Naive thymus-derived CD4-positive, alpha-beta T cell (primary cell): ENCODE measurements around the gene ARHGAP6. TPM values are rescaled to one million over a fixed set of nuclear protein-coding genes. Genes with fewer than 3 reads are reported as not detected.

Source experiments
- ATAC-seq: fragments of 150-1000 bp; cut with Tn5 transposase; 2 replicates; pipeline ENCODE4 v1.10.0; 2021; ENCODE audit warnings: mild to moderate bottlenecking, moderate library complexity
- CTCF ChIA-PET: fragments of 350-600 bp; sonication (Branson Sonifier 250); formaldehyde crosslinking; loops from one replicate; lab custom pipeline; 2021; ENCODE audit warnings: antibody characterized with exemption; lab: Charles Lee
- POLR2A ChIA-PET: fragments of 350-600 bp; sonication (Branson Sonifier 250); formaldehyde crosslinking; loops from one replicate; lab custom pipeline; 2021; ENCODE audit warnings: antibody characterized with exemption, inconsistent platforms; lab: Charles Lee
- DNase-seq, 9 donors: peaks; one replicate each; pipeline versions ENCODE4 v3.0.0 to v3.0.0-alpha.2; 2020 to 2022; ENCODE audit warnings: mixed read lengths in 1 of 9
- H3K27ac ChIP-seq: one replicate; pipeline ENCODE4 v1.7.0; 2013; ENCODE audit warnings: mild to moderate bottlenecking, low read depth, low read length, moderate library complexity
- H3K27me3 ChIP-seq, 2 donors: one replicate each; pipeline ENCODE4 v1.7.0; 2013; ENCODE audit warnings: low read length in 2 of 2, mild to moderate bottlenecking in 2 of 2, moderate library complexity in 2 of 2; ENCODE audit not compliant: control insufficient read depth in 2 of 2, insufficient read depth in 2 of 2
- H3K36me3 ChIP-seq, 3 experiments: 1 replicate in 2 of 3; 2 replicates in 1 of 3; pipeline ENCODE4 v1.7.0; 2013; ENCODE audit warnings: low read length in 3 of 3, mild to moderate bottlenecking in 3 of 3, moderate library complexity in 1 of 3; ENCODE audit not compliant: insufficient read depth in 3 of 3, control insufficient read depth in 2 of 3
- H3K4me1 ChIP-seq, 2 donors: one replicate each; pipeline ENCODE4 v1.7.0; 2013; ENCODE audit warnings: low read length in 2 of 2, mild to moderate bottlenecking in 2 of 2, moderate library complexity in 1 of 2; ENCODE audit not compliant: control insufficient read depth in 2 of 2, insufficient read depth in 2 of 2
- H3K4me3 ChIP-seq: 2 replicates; pipeline ENCODE4 v1.7.0; 2013; ENCODE audit warnings: mild to moderate bottlenecking, low read length
- H3K9me3 ChIP-seq, 3 experiments: 1 replicate in 2 of 3; 2 replicates in 1 of 3; pipeline ENCODE4 v1.7.0; 2013; ENCODE audit warnings: low read length in 3 of 3; ENCODE audit not compliant: control insufficient read depth in 2 of 3
- H3K27ac Mint-ChIP-seq, 9 donors: one replicate each; pipeline ENCODE4 v1.8.0; 2020 to 2022; ENCODE audit warnings: mixed read lengths in 9 of 9, mild to moderate bottlenecking in 8 of 9, moderate library complexity in 5 of 9, inconsistent platforms in 2 of 9
- H3K27me3 Mint-ChIP-seq, 5 donors: one replicate each; pipeline ENCODE4 v1.8.0; 2021 to 2022; ENCODE audit warnings: mixed read lengths in 5 of 5, mild to moderate bottlenecking in 1 of 5
- H3K36me3 Mint-ChIP-seq, 5 donors: one replicate each; pipeline ENCODE4 v1.8.0; 2020 to 2022; ENCODE audit warnings: mixed read lengths in 5 of 5, mild to moderate bottlenecking in 3 of 5, inconsistent platforms in 1 of 5
- H3K4me1 Mint-ChIP-seq, 7 donors: one replicate each; pipeline ENCODE4 v1.8.0; 2020 to 2022; ENCODE audit warnings: mixed read lengths in 7 of 7, mild to moderate bottlenecking in 3 of 7, inconsistent platforms in 1 of 7
- H3K4me3 Mint-ChIP-seq, 10 donors: one replicate each; pipeline ENCODE4 v1.8.0; 2020 to 2022; ENCODE audit warnings: mild to moderate bottlenecking in 10 of 10, mixed read lengths in 10 of 10, moderate library complexity in 6 of 10, inconsistent platforms in 2 of 10
- H3K9me3 Mint-ChIP-seq, 11 donors: one replicate each; pipeline ENCODE4 v1.8.0; 2020 to 2022; ENCODE audit warnings: mixed read lengths in 11 of 11, mild to moderate bottlenecking in 4 of 11, inconsistent platforms in 1 of 11, moderate library complexity in 1 of 11
- intact Hi-C, 2 donors: fragments of 100-400 bp; cut with micrococcal nuclease; formaldehyde crosslinking; loops; one replicate each; pipeline ENCODE4 v1.15.1; 2023
- polyA plus RNA-seq, 2 donors: library from polyadenylated mRNA; unstranded; fragments of 300-500 nt; fragmentation: Illumina TruSeq; gene quantifications; one replicate each; pipeline ENCODE4 v1.2.3, GENCODE V29; 2021
- total RNA-seq, 6 experiments: library from RNA in 5 of 6; stranded (reverse) in 5 of 6; gene quantifications; 1 replicate in 5 of 6; 2 replicates in 1 of 6; pipeline ENCODE4 v1.2.3 and lab custom pipeline; 2021 to 2026

The ARHGAP6 gene
- total and polyA plus RNA-seq, 7 experiments from 2014 or later: 0.11 to 0.83 TPM; not detected in 5

GRCh38 chrX:11180571-11180970 is 485.1 kb downstream of the ARHGAP6 start:
- H3K4me1 ChIP-seq: no peaks in the 10 kb centered on the region
- H3K27ac Mint-ChIP-seq: no peak overlapping the region
- no peak overlapping the region for H3K27ac ChIP-seq
- H3K36me3 ChIP-seq: no peaks in the 10 kb centered on the region
- H3K27me3 ChIP-seq: no peaks in the 10 kb centered on the region
- DNase-seq (no peak), ATAC-seq (no peak)
- no peak overlapping the region for H3K4me3 Mint-ChIP-seq
- intact Hi-C loops: no loop called here
- H3K4me1 Mint-ChIP-seq: no peaks in the 10 kb centered on the region
- no peak overlapping the region for H3K4me3 ChIP-seq
- H3K27me3 Mint-ChIP-seq: peaks cover 0 to 12% (median 0%) of the 10 kb centered on the region in 5 donors
- POLR2A ChIA-PET: no interaction called here
- CTCF ChIA-PET: no interaction called here
- H3K9me3 ChIP-seq: no peaks in the 10 kb centered on the region
- no peaks in the 10 kb centered on the region for H3K36me3 Mint-ChIP-seq
- H3K9me3 Mint-ChIP-seq: no peaks in the 10 kb centered on the region

- H3K27me3 ChIP-seq: no peaks in the 10 kb centered on the region
- Mint-ChIP-seq H3K27ac (no peak overlapping the region), H3K4me1 (no peaks in the 10 kb centered on the region), H3K4me3 (no peak overlapping the region), H3K27me3 (peaks cover 0 to 20% (median 9%) of the 10 kb centered on the region in 5 donors), H3K9me3 (no peaks in the 10 kb centered on the region), H3K36me3 (no peaks in the 10 kb centered on the region)
- ChIA-PET POLR2A (no interaction called here), CTCF (no interaction called here)
- no peak overlapping the region for H3K27ac ChIP-seq
- intact Hi-C loops: no loop called here
- no peak for ATAC-seq
- H3K9me3 ChIP-seq: no peaks in the 10 kb centered on the region
- H3K4me1 ChIP-seq: no peaks in the 10 kb centered on the region
- H3K36me3 ChIP-seq: no peaks in the 10 kb centered on the region
- no peak for DNase-seq
- no peak overlapping the region for H3K4me3 ChIP-seq
Measured at GRCh38 chrX:11172415-11172814, 493.3 kb downstream of the ARHGAP6 start.

DNA sequence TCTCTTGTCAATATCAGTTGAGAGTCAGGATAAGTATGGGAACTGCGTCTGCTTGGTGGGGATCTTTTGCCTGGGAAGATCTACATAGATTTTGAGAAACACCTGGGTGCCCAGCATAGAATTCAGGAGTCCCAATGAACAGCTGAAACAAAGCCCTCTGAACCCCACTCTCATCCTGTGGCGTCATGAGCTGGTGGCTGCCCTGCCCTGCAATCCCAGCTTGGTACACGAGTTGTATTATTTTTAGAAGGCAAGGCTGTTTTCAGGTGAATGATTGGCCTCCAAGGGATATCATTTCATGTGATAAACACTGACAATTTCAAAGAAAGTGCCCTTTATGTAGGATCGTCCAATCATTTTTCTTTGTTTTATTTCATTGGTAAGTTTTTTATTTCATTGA is 493.8 kb downstream of the ARHGAP6 start:
- ATAC-seq (no peak), DNase-seq (no peak)
- Histone ChIP-seq H3K9me3 (no peaks in the 10 kb centered on the region), H3K27me3 (no peaks in the 10 kb centered on the region), H3K27ac (no peak overlapping the region), H3K4me3 (no peak overlapping the region), H3K36me3 (no peaks in the 10 kb centered on the region), H3K4me1 (no peaks in the 10 kb centered on the region)
- no peaks in the 10 kb centered on the region for H3K4me1 Mint-ChIP-seq
- no peak overlapping the region for H3K4me3 Mint-ChIP-seq
- H3K27me3 Mint-ChIP-seq: peaks cover 0 to 25% (median 14%) of the 10 kb centered on the region in 5 donors
- CTCF ChIA-PET: interaction anchor here (0.7 kb wide), 1 partner anchor 1043 kb away, joined by 3 read pairs; no protein-coding TSS in a partner anchor
- H3K36me3 Mint-ChIP-seq: no peaks in the 10 kb centered on the region
- H3K9me3 Mint-ChIP-seq: no peaks in the 10 kb centered on the region
- H3K27ac Mint-ChIP-seq: no peak overlapping the region
- intact Hi-C loops: no loop called here
- POLR2A ChIA-PET: no interaction called here

- Histone ChIP-seq H3K4me1 (no peaks in the 10 kb centered on the region), H3K36me3 (no peaks in the 10 kb centered on the region), H3K27me3 (no peaks in the 10 kb centered on the region), H3K9me3 (no peaks in the 10 kb centered on the region), H3K4me3 (no peak overlapping the region), H3K27ac (no peak overlapping the region)
- Mint-ChIP-seq H3K27me3 (peaks cover 0 to 8% (median 6%) of the 10 kb centered on the region in 5 donors), H3K4me1 (no peaks in the 10 kb centered on the region), H3K4me3 (no peak overlapping the region), H3K36me3 (no peaks in the 10 kb centered on the region), H3K27ac (no peak overlapping the region), H3K9me3 (no peaks in the 10 kb centered on the region)
- ATAC-seq: no peak
- POLR2A ChIA-PET: no interaction called here
- intact Hi-C loops: no loop called here
- no peak for DNase-seq
- CTCF ChIA-PET: no interaction called here
Measured at GRCh38 chrX:11164433-11164832, 501.3 kb downstream of the ARHGAP6 start.

DNA sequence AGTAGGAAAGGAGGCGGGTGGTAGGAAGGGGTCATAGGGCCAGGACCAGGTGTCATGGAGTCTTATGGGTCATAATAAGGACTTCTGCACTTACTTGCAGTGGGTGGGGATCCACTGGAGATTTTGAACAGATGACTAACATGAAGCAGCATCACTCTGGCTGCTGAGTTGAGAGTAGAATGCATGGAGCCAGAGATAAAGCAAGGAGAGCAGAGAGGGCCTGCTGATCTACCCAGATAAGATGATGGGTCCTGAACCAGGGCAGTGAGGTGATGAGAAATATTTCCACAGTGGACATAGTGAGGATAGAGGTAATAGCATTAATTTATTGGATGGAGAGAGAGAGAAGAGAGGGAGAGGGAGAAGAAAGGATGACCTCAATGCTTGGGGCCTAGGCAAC is 506.6 kb downstream of the ARHGAP6 start:
- ATAC-seq (no peak), DNase-seq (no peak)
- Mint-ChIP-seq H3K4me1 (no peaks in the 10 kb centered on the region), H3K27me3 (no peaks in the 10 kb centered on the region), H3K4me3 (no peak overlapping the region), H3K36me3 (no peaks in the 10 kb centered on the region), H3K27ac (no peak overlapping the region), H3K9me3 (no peaks in the 10 kb centered on the region)
- no peaks in the 10 kb centered on the region for H3K36me3 ChIP-seq
- H3K27me3 ChIP-seq: no peaks in the 10 kb centered on the region
- no peak overlapping the region for H3K27ac ChIP-seq
- H3K9me3 ChIP-seq: no peaks in the 10 kb centered on the region
- intact Hi-C loops: no loop called here
- H3K4me1 ChIP-seq: no peaks in the 10 kb centered on the region
- POLR2A ChIA-PET: no interaction called here
- H3K4me3 ChIP-seq: no peak overlapping the region
- CTCF ChIA-PET: no interaction called here

- no peak overlapping the region for H3K27ac ChIP-seq
- no peaks in the 10 kb centered on the region for H3K27me3 ChIP-seq
- DNase-seq (no peak), ATAC-seq (no peak)
- no peak overlapping the region for H3K4me3 Mint-ChIP-seq
- no peaks in the 10 kb centered on the region for H3K36me3 ChIP-seq
- H3K4me3 ChIP-seq: no peak overlapping the region
- H3K4me1 Mint-ChIP-seq: no peaks in the 10 kb centered on the region
- H3K9me3 ChIP-seq: no peaks in the 10 kb centered on the region
- no peaks in the 10 kb centered on the region for H3K27me3 Mint-ChIP-seq
- no peak overlapping the region for H3K27ac Mint-ChIP-seq
- H3K4me1 ChIP-seq: no peaks in the 10 kb centered on the region
- no peaks in the 10 kb centered on the region for H3K36me3 Mint-ChIP-seq
- no peaks in the 10 kb centered on the region for H3K9me3 Mint-ChIP-seq
- intact Hi-C loops: no loop called here
- POLR2A ChIA-PET: no interaction called here
- CTCF ChIA-PET: no interaction called here
Measured at GRCh38 chrX:11151799-11152559, 513.7 kb downstream of the ARHGAP6 start.

DNA sequence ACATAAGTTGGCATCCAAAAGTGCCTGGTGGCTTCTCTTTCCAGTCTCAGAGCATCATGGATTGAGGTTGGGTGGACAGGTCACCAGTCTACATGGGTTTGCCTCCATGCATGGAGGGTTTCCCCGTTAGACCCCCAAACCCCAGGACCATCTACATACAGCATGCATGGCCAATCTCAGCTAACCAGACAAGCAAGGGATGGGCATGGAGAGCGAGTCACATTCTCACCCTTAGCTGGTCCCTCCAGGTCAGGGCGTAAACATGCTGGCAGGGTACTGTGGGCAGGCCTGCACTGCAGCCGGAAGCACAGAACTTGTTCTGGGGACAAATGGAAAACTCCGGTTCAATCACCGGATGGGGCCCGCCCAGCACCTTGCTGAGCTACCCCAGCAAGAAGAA is 517.3 kb downstream of the ARHGAP6 start:
- Histone ChIP-seq H3K27ac (no peak overlapping the region), H3K27me3 (no peaks in the 10 kb centered on the region), H3K36me3 (no peaks in the 10 kb centered on the region), H3K9me3 (no peaks in the 10 kb centered on the region), H3K4me1 (no peaks in the 10 kb centered on the region), H3K4me3 (no peak overlapping the region)
- ChIA-PET CTCF (no interaction called here), POLR2A (no interaction called here)
- H3K4me1 Mint-ChIP-seq: peaks cover 0 to 4% (median 3%) of the 10 kb centered on the region in 7 donors
- no peaks in the 10 kb centered on the region for H3K9me3 Mint-ChIP-seq
- intact Hi-C loops: loop anchor here (10.0 kb wide), 3 partner anchors 386 to 1746 kb away; no protein-coding TSS in a partner anchor
- H3K27me3 Mint-ChIP-seq: peaks cover 0 to 2% (median 0%) of the 10 kb centered on the region in 5 donors
- no peak overlapping the region for H3K4me3 Mint-ChIP-seq
- ATAC-seq (no peak), DNase-seq (no peak)
- H3K27ac Mint-ChIP-seq: no peak overlapping the region
- no peaks in the 10 kb centered on the region for H3K36me3 Mint-ChIP-seq
